Pancreas (tissue), 10 donors: ENCODE measurements around the gene ULK4. TPM values are rescaled to one million over a fixed set of nuclear protein-coding genes. Genes with fewer than 3 reads are reported as not detected.

ENCODE experiments used
- ATAC-seq, 4 donors: fragments of 200-7000 bp; cut with Tn5 transposase; one replicate each; pipeline versions ENCODE4 v1.8.0 to v1.9.1; 2020; ENCODE audit warnings: mild to moderate bottlenecking in 4 of 4, moderate library complexity in 4 of 4
- DNase-seq, 6 donors: peaks; one replicate each; pipeline ENCODE4 v3.0.0-alpha.2; 2020
- FAIRE-seq: peaks from 2 replicates; lab custom pipeline; 2012; peaks lifted over from hg19 to GRCh38; lab: Jason Lieb, UNC
- H3K27ac ChIP-seq, 4 donors: fragments of 200-600 bp; sonication (generic); 1 replicate in 3 of 4; 2 replicates in 1 of 4; pipeline versions ENCODE4 v1.5.0 to v1.8.0; 2020
- H3K27me3 ChIP-seq, 4 donors: fragments of 200-600 bp; one replicate each; pipeline ENCODE4 v1.8.0; 2021
- H3K36me3 ChIP-seq, 3 donors: fragments of 200-600 bp; sonication (generic) in 1 of 3; one replicate each; pipeline versions ENCODE4 v1.5.0 to v1.8.0; 2020 to 2021
- H3K4me1 ChIP-seq, 3 donors: fragments of 200-600 bp; one replicate each; pipeline ENCODE4 v1.8.0; 2021
- H3K4me3 ChIP-seq, 4 donors: fragments of 200-600 bp; sonication (generic) in 2 of 4; one replicate each; pipeline versions ENCODE4 v1.5.0 to v1.8.0; 2020 to 2021
- H3K9me3 ChIP-seq, 4 donors: fragments of 200-600 bp; one replicate each; pipeline ENCODE4 v1.8.0; 2021
- CTCF ChIP-seq, 4 donors: fragments of 200-600 bp; sonication (generic) in 3 of 4; IDR thresholded peaks; one replicate each; pipeline versions ENCODE4 v1.5.0 to v1.8.0; 2021; ENCODE audit warnings: antibody characterized with exemption in 4 of 4
- WGBS, 2 donors: extraction: QIAGEN DNeasy Blood & Tissue Kit; methylation state at CpG; one replicate each; pipeline ENCODE4 v1.1.7; 2013; 5-methylcytosine and 5-hydroxymethylcytosine counted together
- intact Hi-C, 3 donors: fragments of 100-400 bp; cut with DNase I; formaldehyde crosslinking; loops; one replicate each; pipeline versions ENCODE4 v1.11.1 to v1.14.2; 2022
- polyA plus RNA-seq, 2 donors: library from polyadenylated mRNA; stranded (reverse); fragments of 200-250 nt; gene quantifications; one replicate each; pipeline ENCODE4 v1.2.3, GENCODE V29; 2013
- total RNA-seq, 6 donors: library from RNA; stranded (reverse); fragmentation: NEBNext Ultra II Directional in 4 of 6; extraction: Animal tissue kit (Norgen Biotek cat#: 25700) in 4 of 6; gene quantifications; one replicate each; pipeline versions ENCODE4 v1.2.1 to v1.2.4, GENCODE V29; 2021 to 2023
- donor health status: healthy with polysubstance abuse.
- donor health status: DM: no; HTN: no; CAD: no; lungs with moderate emphysema.
- donor health status: DM: no; HTN: no; CAD: no.
- donor health status: control.
- donor health status: control.
- donor health status: Bipolar disorder and iron deficiency.
- donor health status: DM: yes; HTN: yes; CAD: no.
- donor health status: DM: no; HTN: no; CAD: no.
- donor health status: DM: no; HTN: no; CAD: no.
- donor health status: DM: yes; HTN: yes; CAD: no.

The ULK4 gene
- total and polyA plus RNA-seq, 8 donors: 2.3 to 8.6 (median 4.2) TPM

- Histone ChIP-seq H3K4me1 (no peaks in the 10 kb centered on the region), H3K4me3 (no peak overlapping the region), H3K36me3 (no peaks in the 10 kb centered on the region), H3K27me3 (no peaks in the 10 kb centered on the region), H3K9me3 (no peaks in the 10 kb centered on the region), H3K27ac (no peak overlapping the region)
- DNase-seq (no peak), FAIRE-seq (no peak), ATAC-seq (no peak)
- intact Hi-C loops: no loop called here
- WGBS, 2 donors: 47 to 67% methylated on average over 4 of the region's 4 CpGs
- TF ChIP-seq CTCF (IDR thresholded peaks at IDR 0.05): no peak
Observed at GRCh38 chr3:41441568-41441967, 520.3 kb downstream of the ULK4 start.

- no peak for ATAC-seq
- TF ChIP-seq CTCF (IDR thresholded peaks at IDR 0.05): no peak
- H3K9me3 ChIP-seq: no peaks in the 10 kb centered on the region
- intact Hi-C loops: no loop called here
- H3K27ac ChIP-seq: no peak overlapping the region
- WGBS, 2 donors: 88 to 92% methylated on average over 2 of the region's 2 CpGs
- H3K4me3 ChIP-seq: no peak overlapping the region
- H3K36me3 ChIP-seq: no peaks in the 10 kb centered on the region
- DNase-seq: no peak
- no peaks in the 10 kb centered on the region for H3K27me3 ChIP-seq
- no peak for FAIRE-seq
- no peaks in the 10 kb centered on the region for H3K4me1 ChIP-seq
Observed at GRCh38 chr3:41441139-41441538, 520.8 kb downstream of the ULK4 start.

GRCh38 chr3:41436983-41437382 is 524.9 kb downstream of the ULK4 start:
- Histone ChIP-seq H3K4me1 (no peaks in the 10 kb centered on the region), H3K27me3 (no peaks in the 10 kb centered on the region), H3K9me3 (no peaks in the 10 kb centered on the region), H3K36me3 (no peaks in the 10 kb centered on the region), H3K4me3 (no peak overlapping the region), H3K27ac (no peak overlapping the region)
- WGBS, 2 donors: 73 to 84% methylated on average over 1 of the region's 1 CpG
- intact Hi-C loops: no loop called here
- DNase-seq (no peak), ATAC-seq (no peak), FAIRE-seq (no peak)
- no peak for TF ChIP-seq CTCF (IDR thresholded peaks at IDR 0.05)

GRCh38 chr3:41434781-41435180 is 527.1 kb downstream of the ULK4 start:
- DNase-seq: no peak
- intact Hi-C loops: no loop called here

More at GRCh38 chr3:41434781-41435180, 527.1 kb downstream of the ULK4 start:
- H3K27me3 ChIP-seq: no peaks in the 10 kb centered on the region
- no peaks in the 10 kb centered on the region for H3K9me3 ChIP-seq
- no peaks in the 10 kb centered on the region for H3K4me1 ChIP-seq
- no peak overlapping the region for H3K27ac ChIP-seq
- no peaks in the 10 kb centered on the region for H3K36me3 ChIP-seq
- ATAC-seq (no peak), FAIRE-seq (no peak)
- TF ChIP-seq CTCF (IDR thresholded peaks at IDR 0.05): no peak
- 81 to 94% methylated on average over 2 of the region's 2 CpGs for WGBS, 2 donors
- H3K4me3 ChIP-seq: no peak overlapping the region
